VCaP (cell line): ENCODE data around the gene MCF2L.

Source experiments
- H3K27ac ChIP-seq: fragments of 450-650 bp; 2 replicates; pipeline ENCODE4 v1.5.1; 2017
- CTCF ChIP-seq: fragments of 450-650 bp; conservative IDR thresholded peaks from 2 replicates; pipeline ENCODE4 v1.5.1; 2017; ENCODE audit warnings: mild to moderate bottlenecking, moderate library complexity

MCF2L gene

DNA sequence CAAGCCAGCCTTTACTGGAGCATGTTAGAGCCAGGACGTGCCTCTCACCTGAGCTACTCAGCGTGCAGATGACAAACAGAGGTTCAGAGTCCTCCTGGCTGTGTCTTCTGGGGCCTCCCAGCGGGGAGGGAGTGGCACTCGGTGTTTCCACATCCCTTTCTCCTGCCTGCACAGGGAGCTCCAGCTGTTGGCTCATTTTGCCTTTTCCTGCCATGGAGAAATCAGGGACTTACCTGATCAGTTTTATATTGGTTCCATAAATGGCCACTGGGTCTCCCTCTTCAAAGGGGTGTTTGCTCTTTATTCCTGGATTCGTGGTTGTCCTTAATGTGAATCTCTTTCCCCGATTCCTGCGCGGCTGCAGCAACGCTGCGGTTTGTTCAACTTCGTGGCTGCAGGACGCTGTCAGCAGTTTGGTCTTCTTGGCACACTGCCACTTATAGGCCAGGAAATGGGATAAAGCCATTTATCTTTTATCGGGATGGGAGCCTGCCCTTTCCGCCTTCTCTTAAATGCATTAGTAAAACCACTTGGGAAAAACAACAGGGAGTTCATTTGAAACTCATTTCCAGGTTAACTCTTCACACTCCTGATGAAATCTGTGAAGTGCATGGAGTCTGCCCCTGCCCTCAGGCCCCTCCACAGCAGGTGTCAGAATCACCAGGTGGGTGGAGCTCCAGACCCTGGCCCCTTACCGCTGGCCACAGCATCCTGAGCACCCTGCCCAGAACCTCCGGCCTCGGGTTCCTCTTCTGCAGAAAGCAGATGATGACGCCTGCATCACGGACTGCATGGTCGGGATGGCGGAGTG, 39.8 kb upstream of the MCF2L start:
- no peak for TF ChIP-seq CTCF
- peak overlapping the region; percentile 55 for H3K27ac ChIP-seq

GRCh38 chr13:112929783-112930055, 39.3 kb upstream of the MCF2L start:
- no peak for TF ChIP-seq CTCF
- H3K27ac ChIP-seq: peak overlapping the region; percentile 55

- peak overlapping the region; percentile 55; the same call in 1 of the 2 replicates for H3K27ac ChIP-seq
- TF ChIP-seq CTCF: no peak
These were observed 38.8 kb upstream of the MCF2L start for GRCh38 chr13:112930192-112930591.

DNA sequence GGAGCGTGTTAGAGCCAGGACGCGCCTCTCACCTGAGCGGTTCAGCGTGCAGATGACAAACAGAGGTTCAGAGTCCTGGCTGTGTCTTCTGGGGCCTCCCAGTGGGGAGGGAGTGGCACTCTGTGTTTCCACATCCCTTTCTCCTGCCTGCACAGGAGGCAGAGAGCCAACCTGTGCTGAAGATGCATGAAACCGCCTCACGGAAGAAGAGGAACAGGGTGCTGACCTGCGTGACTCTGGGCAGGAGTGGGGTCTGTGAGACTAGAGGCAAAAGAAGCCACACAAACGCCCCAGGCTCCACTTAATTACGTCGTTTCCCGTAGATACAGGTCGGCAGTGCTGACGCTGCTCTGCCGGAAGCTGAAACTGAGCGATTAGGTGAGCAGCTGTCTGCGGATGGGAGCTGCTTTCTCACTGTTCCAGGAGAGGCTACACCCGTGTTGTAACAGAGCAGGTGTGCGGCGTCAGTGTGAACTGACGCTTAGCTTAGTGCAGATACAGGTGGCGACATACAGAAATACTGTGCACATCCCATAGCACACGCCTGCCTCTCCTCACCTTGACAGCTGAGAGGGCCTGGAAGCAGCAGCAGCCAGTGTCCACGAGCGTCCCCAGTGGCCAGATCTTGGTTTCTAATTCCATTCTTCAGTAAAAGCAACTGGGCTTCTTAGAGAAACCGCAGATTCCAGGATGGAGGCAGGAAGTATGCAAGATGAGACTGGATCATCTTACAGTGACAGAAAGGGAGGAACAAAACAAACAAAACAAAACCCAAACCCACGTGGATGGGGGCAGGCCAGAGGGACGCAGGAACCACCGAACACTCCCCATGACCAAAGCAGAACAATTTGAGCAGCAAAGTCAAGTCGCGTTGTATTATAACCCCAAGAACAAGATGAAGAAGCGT, 37.7 kb upstream of the MCF2L start:
- H3K27ac ChIP-seq: no peak overlapping the region

DNA sequence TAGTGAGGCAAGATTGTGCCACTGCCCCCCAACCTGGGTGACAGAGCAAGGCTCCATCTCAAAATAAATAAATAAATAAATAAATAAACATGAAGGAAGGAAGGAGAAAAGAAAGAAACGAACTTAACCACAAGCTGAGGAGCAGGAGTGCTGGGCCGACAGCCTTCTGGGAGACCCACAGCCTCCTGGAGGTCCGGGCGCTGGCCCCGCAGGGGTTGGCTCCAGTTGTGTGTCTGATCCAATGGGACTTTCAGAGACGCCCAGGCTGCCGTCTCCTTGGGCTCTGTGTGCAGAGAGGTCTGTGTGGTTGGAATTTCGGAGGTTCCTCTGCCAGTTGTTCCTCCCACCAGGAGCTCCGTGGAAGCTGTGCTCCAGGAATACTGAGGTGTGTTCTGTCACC, 36.0 kb upstream of the MCF2L start:
- H3K27ac ChIP-seq: no peak overlapping the region
- no peak for TF ChIP-seq CTCF

More for the DNA sequence above, 37.7 kb upstream of the MCF2L start:
- no peak for TF ChIP-seq CTCF

- H3K27ac ChIP-seq: no peak overlapping the region
- no peak for TF ChIP-seq CTCF
These were observed 35.4 kb upstream of the MCF2L start for GRCh38 chr13:112933649-112934048.

DNA sequence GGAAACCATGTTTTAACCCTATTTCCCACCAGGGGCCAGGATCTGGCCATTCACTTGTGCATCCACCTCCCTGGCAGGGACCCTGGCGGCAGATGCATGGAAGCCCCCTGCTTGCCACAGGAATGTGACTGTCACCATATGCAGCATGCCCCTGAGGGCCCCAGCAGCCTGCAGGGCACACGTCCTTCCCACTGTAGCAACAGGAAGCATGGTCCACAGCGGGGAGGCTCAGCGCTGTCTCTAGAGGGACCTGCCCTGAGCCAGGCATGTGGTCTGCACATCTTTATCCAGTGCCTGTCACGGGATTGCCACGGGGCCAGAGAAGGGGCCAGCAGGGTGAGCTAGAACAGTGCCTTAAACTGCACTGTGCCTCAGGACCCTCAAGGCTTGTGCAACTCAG, 34.9 kb upstream of the MCF2L start:
- no peak for TF ChIP-seq CTCF
- no peak overlapping the region for H3K27ac ChIP-seq
